GM10266 (cell line): ENCODE measurements around the gene AEBP2.

ENCODE experiments used
- DNase-seq: peaks from one replicate; pipeline ENCODE4 v3.0.0; 2012; ENCODE audit errors: extremely low spot score
- TF ChIP-seq, protein P1 (sequence below): IDR thresholded peaks from 2 replicates; pipeline ENCODE4 v1.5.1; 2012; ENCODE audit warnings: mild to moderate bottlenecking, low read depth; ENCODE audit not compliant: control insufficient read depth, insufficient read depth; ENCODE audit errors: missing control alignments

Gene AEBP2

DNA sequence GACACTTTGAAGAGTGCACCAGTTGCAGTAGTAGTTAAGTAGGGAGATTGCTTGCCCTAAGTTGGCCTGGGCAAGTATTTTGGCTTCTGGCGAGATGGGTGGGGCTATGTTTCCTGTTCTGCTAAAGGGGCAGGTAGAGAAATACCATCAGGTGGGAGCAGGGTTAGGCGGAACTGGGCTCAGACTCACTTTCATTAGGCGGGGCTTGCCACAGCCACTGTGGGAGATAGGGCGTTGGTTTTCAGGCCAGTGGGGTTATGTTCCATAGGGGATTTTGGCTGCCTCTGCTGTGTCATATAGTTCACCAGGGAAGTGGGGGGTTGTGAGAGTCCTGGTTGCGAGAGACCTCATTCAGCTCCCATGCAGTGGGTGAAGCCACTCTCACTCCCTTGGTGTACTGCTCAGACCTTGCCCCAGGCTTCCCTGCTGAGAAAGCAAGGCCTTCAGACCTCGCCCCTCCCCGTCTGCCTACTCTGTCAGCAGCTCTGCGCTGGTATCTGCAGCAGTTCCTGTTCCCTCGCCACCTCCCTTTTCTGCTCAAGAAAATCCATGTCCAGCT is 43.3 kb downstream of the AEBP2 start:
- peak; percentile 44 for DNase-seq

DNA sequence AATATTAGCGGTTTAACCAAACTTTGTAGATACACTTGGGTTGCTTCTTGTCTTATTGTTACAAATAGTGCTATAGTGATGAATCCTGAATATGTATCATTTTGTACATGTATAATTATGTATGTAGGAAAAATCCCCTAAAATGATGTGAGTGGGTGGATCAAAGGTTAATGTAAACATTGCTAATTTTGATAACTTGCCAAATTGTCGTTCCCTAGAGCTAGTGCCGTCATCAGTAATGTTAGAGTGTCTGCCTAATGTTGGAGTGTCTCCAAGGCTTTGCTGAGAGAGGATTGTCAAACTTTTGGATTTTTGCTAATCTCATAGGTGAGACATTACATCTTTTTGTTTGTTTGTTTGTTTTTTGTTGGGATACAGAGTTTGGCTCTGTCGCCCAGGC is 44.4 kb downstream of the AEBP2 start:
- no peak for DNase-seq

More for the DNA sequence above, 43.3 kb downstream of the AEBP2 start:
- TF ChIP-seq, protein P1, sequence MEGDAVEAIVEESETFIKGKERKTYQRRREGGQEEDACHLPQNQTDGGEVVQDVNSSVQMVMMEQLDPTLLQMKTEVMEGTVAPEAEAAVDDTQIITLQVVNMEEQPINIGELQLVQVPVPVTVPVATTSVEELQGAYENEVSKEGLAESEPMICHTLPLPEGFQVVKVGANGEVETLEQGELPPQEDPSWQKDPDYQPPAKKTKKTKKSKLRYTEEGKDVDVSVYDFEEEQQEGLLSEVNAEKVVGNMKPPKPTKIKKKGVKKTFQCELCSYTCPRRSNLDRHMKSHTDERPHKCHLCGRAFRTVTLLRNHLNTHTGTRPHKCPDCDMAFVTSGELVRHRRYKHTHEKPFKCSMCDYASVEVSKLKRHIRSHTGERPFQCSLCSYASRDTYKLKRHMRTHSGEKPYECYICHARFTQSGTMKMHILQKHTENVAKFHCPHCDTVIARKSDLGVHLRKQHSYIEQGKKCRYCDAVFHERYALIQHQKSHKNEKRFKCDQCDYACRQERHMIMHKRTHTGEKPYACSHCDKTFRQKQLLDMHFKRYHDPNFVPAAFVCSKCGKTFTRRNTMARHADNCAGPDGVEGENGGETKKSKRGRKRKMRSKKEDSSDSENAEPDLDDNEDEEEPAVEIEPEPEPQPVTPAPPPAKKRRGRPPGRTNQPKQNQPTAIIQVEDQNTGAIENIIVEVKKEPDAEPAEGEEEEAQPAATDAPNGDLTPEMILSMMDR = no peak

GRCh38 chr12:19484738-19485137 is 45.4 kb downstream of the AEBP2 start:
- TF ChIP-seq, protein P1 = no peak
- DNase-seq = no peak

More for the DNA sequence above, 44.4 kb downstream of the AEBP2 start:
- TF ChIP-seq, protein P1 = no peak

DNA sequence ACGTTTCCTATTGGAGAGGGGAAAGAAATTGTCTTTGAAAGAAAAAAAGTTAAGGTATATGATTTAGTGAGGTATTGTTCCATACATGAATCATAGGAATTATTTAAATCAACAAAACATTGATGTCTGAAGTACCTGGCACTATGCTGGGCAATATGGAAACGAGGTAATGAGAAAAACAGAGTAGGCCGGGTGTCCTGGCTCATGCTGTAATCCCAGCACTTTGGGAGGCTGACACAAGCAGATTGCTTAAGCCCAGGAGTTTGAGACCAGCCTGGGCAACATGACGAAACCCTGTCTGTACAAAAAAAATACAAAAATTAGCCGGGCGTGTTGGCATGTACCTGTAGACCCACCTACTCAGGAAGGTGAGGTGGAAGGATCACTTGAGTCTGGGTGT is 45.9 kb downstream of the AEBP2 start:
- DNase-seq = no peak
- TF ChIP-seq, protein P1 = no peak

DNA sequence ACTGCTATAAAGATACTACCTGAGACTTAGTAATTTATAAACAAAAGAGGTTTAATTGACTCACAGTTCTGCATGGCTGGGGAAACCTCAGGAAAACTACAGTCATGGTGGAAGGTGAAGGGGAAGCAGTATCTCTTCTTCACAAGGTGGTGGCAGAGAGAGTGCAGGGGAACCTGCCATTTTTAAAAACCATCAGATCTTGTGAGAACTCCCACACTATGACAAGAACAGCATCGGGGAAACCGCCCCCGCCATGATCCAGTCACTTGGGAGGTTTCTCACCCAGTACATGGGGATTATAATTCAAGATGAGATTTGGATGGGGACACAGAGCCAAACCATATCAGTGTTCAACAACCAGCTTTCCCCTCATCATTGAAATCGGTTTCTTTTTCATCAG is 49.9 kb downstream of the AEBP2 start:
- TF ChIP-seq, protein P1 = no peak
- DNase-seq = no peak

GRCh38 chr12:19490908-19491307 is 51.6 kb downstream of the AEBP2 start:
- TF ChIP-seq, protein P1 = no peak
- no peak for DNase-seq

GRCh38 chr12:19491863-19492262 is 52.6 kb downstream of the AEBP2 start:
- TF ChIP-seq, protein P1 = no peak
- no peak for DNase-seq
